ENCODE results near the gene MMS19.

The MMS19 gene

DNA sequence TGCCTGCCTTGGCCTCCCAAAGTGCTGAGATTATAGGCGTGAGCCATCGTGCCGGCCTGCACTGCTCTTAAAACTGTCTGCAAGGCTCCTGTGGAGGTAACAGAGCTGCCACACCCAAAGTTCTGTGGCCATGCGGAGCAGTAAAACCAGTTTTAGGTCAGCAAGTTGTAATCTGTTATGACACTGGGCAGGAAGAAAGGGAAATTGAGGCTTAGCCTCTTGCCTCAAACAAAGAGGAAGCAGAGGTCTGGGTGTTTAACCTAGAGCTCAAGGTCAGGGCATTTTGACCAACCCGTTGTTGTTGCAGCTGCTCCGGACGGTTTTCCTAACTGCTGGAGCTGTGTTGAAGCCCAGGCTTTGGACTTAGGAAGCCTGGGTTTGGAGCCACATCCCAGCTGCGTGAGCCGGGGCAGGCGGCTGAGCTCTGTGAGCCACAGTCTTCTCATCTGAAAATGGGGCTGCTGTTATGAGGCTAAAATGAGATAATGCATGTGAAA is 89.7 kb downstream of the MMS19 start:
- no peak for DNase-seq

All from DMS79 treated with DMSO at 0.1 percent for 48 hours (cell line).